C4-2B (cell line): ENCODE measurements around the gene B3GLCT.
A peak's percentile ranks its signal among the peaks of the same experiment; 100 is the strongest.

Experiments used
- H3K27ac ChIP-seq: fragments of 450-650 bp; 2 replicates; pipeline ENCODE4 v1.5.1; 2017
- ZFX ChIP-seq: fragments of 450-650 bp; IDR thresholded peaks from 2 replicates; pipeline ENCODE4 v1.6.1; 2017
- TF ChIP-seq, protein P1 (sequence below): fragments of 450-650 bp; conservative IDR thresholded peaks from 2 replicates; pipeline ENCODE4 v1.5.1; 2017; ENCODE audit warnings: mild to moderate bottlenecking

Gene B3GLCT

DNA sequence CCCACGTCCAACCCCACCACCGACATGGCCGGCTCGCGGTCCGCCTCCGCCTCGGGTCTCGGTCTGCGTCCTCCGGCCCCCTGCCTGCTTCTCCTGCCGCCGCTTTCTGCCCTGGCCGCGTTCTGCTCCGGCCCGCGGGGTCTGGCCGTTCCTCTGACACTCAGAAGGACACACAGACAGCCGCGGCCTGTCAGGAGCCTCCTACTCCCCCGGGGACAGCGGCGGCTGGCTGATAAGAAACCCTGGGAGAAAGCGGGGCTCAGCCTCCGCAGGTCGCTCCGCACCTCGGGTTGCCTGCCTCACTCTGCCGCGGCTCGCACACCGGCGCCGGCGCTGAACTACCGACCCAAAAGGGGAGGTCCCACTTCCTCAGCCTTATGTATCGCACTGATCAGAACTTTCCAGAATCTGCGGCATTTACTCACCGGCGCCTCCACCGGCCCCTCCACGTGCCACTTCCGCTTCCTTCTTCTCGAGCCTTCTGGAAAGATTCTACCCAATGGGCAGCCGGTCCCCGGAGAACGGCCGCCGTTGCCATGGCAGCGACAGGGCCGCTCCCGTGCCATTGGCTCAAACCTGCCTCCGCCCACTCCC, 38.1 kb upstream of the B3GLCT start, which contains the start of gene HSPH1:
Gene HSPH1, minus strand, starts transcription at position 348 of the 594 bp plus-strand sequence. Its CDS starts 322 bp downstream, at position 26.
- TF ChIP-seq ZFX, result peak; percentile 91
- TF ChIP-seq, protein P1, sequence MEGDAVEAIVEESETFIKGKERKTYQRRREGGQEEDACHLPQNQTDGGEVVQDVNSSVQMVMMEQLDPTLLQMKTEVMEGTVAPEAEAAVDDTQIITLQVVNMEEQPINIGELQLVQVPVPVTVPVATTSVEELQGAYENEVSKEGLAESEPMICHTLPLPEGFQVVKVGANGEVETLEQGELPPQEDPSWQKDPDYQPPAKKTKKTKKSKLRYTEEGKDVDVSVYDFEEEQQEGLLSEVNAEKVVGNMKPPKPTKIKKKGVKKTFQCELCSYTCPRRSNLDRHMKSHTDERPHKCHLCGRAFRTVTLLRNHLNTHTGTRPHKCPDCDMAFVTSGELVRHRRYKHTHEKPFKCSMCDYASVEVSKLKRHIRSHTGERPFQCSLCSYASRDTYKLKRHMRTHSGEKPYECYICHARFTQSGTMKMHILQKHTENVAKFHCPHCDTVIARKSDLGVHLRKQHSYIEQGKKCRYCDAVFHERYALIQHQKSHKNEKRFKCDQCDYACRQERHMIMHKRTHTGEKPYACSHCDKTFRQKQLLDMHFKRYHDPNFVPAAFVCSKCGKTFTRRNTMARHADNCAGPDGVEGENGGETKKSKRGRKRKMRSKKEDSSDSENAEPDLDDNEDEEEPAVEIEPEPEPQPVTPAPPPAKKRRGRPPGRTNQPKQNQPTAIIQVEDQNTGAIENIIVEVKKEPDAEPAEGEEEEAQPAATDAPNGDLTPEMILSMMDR, result peak; percentile 62
- H3K27ac ChIP-seq, result peak within 1 kb of the TSS; percentile 96

DNA sequence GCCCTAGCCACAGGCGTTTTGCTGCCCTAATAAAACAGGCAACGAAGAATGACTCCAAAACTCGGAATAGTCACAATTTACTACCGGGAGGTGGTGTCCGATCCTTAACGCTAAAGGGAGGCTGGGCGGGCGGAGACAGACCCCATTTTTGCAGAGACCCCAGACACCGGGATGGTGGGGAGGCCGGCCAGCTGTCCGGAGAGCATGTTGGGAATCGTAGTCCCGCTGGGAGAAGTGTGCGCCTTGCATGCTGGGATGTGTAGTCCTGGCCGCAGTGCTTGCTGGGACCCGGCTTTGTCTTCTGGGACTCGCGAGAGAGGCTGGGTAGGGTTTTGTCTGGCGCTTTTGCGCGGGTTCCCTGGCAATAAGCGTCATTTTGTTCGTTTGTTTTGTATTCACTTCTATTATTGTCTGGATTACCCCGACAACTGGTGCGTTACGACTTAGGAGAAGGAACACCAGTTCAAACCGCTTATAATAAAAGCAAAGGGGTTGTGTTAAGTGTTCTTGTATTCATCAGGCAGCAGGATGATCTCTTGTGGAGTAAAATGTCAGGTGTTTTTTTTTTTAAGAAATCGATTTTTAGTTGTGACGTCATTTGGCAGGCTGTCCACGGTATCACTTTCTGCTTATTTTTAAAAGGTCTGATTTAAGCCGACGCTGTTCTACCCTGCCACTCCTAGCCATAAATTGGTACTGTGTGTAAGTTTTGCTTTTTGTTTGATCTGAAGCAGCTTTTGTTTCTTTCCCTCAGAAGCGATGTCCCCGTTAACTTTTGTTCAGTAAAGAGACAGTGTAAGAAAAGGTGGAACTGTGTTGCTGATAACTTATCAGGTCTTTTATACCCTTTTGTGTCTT, 37.4 kb upstream of the B3GLCT start:
- peak overlapping the region; percentile 96 for H3K27ac ChIP-seq
- TF ChIP-seq, protein P1, result no peak
- no peak for TF ChIP-seq ZFX

DNA sequence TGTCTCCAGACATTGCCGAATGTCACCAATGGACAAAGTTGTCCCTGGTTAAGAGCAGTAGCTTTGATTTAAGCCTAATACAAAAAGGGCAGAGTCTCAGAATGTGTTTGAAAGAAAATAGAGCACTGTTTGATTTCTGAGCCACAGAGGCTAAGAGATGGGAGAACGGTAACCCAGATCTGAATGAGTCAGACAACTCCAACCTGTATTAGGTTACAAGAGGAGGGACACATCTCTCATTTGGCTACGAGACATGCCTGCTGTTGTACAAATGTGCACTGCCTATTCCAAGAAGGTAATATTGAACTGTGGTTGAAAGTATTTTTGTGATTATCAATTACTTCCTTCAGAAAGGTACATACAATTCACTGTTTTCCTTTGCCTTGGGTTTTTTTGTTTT, 33.2 kb upstream of the B3GLCT start:
- no peak for TF ChIP-seq ZFX
- TF ChIP-seq, protein P1, result no peak
- no peak overlapping the region for H3K27ac ChIP-seq

DNA sequence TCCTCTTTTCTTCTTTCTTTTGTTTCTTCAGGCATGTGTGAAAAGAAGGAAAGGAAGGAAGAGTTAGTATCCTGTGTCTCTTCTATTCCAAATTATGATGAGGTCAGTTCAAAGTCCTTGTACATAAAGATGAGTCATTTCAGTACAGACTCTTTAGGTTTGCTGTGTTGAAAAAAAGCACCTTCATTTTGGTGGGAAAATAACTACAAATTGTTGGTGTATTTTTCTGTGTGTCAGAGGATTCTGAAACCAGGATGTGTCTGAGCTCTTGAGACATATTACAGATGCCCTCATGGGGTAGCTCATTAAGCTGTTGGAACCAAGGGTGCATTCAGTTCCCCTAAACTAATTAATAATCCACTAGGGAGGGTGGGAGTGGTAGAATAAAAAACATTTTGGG, 32.3 kb upstream of the B3GLCT start:
- H3K27ac ChIP-seq, result no peak overlapping the region
- TF ChIP-seq, protein P1, result no peak
- TF ChIP-seq ZFX, result no peak

DNA sequence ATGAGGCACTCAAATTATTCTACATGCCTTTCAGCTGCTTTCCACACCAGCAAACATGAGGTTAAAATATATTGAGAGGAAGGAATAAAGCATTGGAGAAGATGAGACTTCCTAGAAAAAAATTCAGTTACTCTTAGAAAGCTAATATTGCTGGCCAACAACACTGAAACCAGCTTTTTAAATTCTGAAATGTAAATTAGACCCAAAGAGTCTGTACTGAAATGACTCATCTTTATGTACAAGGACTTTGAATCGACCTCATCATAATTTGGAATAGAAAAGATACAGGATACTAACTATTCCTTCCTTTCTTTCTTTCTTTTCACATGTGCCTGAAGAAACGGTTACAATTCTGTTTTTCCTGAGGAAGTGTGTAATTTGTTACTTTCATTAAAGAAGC, 31.6 kb upstream of the B3GLCT start:
- H3K27ac ChIP-seq, result no peak overlapping the region
- no peak for TF ChIP-seq ZFX
- TF ChIP-seq, protein P1, result no peak

DNA sequence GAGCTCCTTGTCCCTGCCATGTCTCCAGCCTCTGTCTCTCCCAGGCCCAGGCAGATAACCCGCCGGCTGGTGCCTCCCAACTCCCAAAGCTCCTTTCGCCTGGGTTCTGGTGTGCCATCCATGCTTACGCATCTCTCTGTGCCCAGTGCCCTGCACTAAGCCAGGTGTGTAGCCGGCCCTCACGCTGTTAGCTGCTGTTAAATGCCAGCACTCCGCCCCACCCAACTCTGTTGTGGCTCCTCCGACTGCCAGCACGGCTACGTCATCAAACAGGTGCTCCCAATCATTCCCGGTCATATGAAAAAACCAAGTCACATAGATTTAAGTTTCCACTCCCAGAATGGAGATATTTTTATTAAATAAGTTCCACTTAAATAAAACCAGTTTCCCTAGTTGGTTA, 31.0 kb upstream of the B3GLCT start:
- TF ChIP-seq, protein P1, result no peak
- TF ChIP-seq ZFX, result no peak

DNA sequence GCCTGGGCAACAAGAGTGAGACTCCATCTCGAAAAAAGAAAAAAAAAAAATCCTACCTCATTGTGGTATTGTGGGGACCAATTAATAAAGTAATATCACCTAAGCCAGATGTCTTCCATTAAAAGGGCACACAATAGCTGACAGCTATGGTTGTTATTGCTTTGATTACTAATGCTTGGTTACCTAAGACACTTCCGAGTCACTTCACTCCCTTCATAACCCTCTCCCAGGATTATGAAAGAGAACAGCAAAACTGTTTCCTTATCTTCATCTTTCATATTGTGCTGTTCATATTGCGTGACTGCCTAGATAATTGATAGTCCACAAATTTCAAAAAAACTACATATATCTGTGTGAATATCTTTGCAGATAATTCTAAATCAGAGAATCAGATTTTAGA, 27.8 kb upstream of the B3GLCT start:
- no peak overlapping the region for H3K27ac ChIP-seq
- TF ChIP-seq, protein P1, result no peak
- no peak for TF ChIP-seq ZFX

More for the DNA sequence above, 31.0 kb upstream of the B3GLCT start:
- no peak overlapping the region for H3K27ac ChIP-seq
